Panc1 (cell line): ENCODE results near the gene SCLT1. TPM values are rescaled to one million over a fixed set of nuclear protein-coding genes. Genes with fewer than 3 reads are reported as not detected.

Source experiments
- ATAC-seq: fragments of 200-7000 bp; cut with Tn5 transposase; 2 replicates; pipeline ENCODE4 v1.9.1; 2020; ENCODE audit warnings: mild to moderate bottlenecking, moderate library complexity
- BruUV-seq: library from RNA; stranded (reverse); fragments of 400-500 nt; replicated peaks from 2 replicates; lab custom pipeline; 2021; lab: Mats Ljungman, UMichigan
- CTCF ChIA-PET: fragments of 300-600 bp; sonication (Branson Sonifier 250); formaldehyde crosslinking; loops from one replicate; lab custom pipeline; 2022; ENCODE audit warnings: antibody characterized with exemption; lab: Charles Lee
- POLR2A ChIA-PET: fragments of 300-600 bp; sonication (Branson Sonifier 250); formaldehyde crosslinking; loops from one replicate; lab custom pipeline; 2022; ENCODE audit warnings: antibody characterized with exemption; lab: Charles Lee
- DNase-seq: peaks from one replicate; pipeline ENCODE4 v3.0.0-alpha.2; 2010; ENCODE audit warnings: low read depth, low spot score
- H3K27ac ChIP-seq: 2 replicates; pipeline ENCODE4 v1.5.1; 2011; ENCODE audit warnings: mild to moderate bottlenecking, low read length, inconsistent platforms
- H3K27me3 ChIP-seq: fragments of 200-500 bp; sonication (Bioruptor generic); 2 replicates; pipeline ENCODE4 v1.6.0; 2014; ENCODE audit warnings: low read length, inconsistent platforms; ENCODE audit not compliant: control insufficient read depth, insufficient read depth
- H3K36me3 ChIP-seq: fragments of 200-500 bp; sonication (Bioruptor generic); 2 replicates; pipeline ENCODE4 v1.5.1; 2014; ENCODE audit warnings: inconsistent platforms, mild to moderate bottlenecking, low read length, moderate library complexity; ENCODE audit not compliant: control insufficient read depth, insufficient read depth
- H3K4me1 ChIP-seq: 2 replicates; pipeline ENCODE4 v1.5.1; 2011; ENCODE audit warnings: inconsistent platforms, mild to moderate bottlenecking, low read length, moderate library complexity; ENCODE audit not compliant: control insufficient read depth, insufficient read depth
- H3K4me3 ChIP-seq, 2 experiments: 2 replicates each; pipeline ENCODE4 v1.5.1; 2011 to 2012; ENCODE audit warnings: low read depth in 2 of 2, low read length in 2 of 2, mild to moderate bottlenecking in 2 of 2, inconsistent platforms in 1 of 2, moderate library complexity in 1 of 2
- H3K9me3 ChIP-seq: fragments of 200-500 bp; sonication (Bioruptor generic); 2 replicates; pipeline ENCODE4 v1.5.1; 2014; ENCODE audit warnings: low read depth, mild to moderate bottlenecking, inconsistent platforms, low read length, moderate library complexity; ENCODE audit not compliant: control insufficient read depth, insufficient read depth
- POLR2AphosphoS5 ChIP-seq: IDR thresholded peaks from 2 replicates; pipeline ENCODE4 v1.6.1; 2012; ENCODE audit warnings: mild to moderate bottlenecking, low read depth, low read length, moderate library complexity
- SIN3A ChIP-seq: IDR thresholded peaks from 2 replicates; pipeline ENCODE4 v1.6.1; 2012; ENCODE audit warnings: low read depth, mild to moderate bottlenecking, low read length, moderate library complexity, borderline replicate concordance; ENCODE audit not compliant: insufficient read depth
- TCF7L2 ChIP-seq: IDR thresholded peaks from 2 replicates; pipeline ENCODE4 v1.6.1; 2011; ENCODE audit warnings: mild to moderate bottlenecking, low read depth, low read length, inconsistent platforms
- in situ Hi-C: cut with HindIII; loops from 2 replicates; pipeline ENCODE4 v1.10.0; 2016; ENCODE audit warnings: low sequenced_read_pairs, low pct_unique_long_range_greater_than_20kb
- intact Hi-C: fragments of 100-400 bp; cut with micrococcal nuclease; formaldehyde crosslinking; loops from one replicate; pipeline ENCODE4 v1.10.0; 2022; ENCODE audit not compliant: unreplicated experiment
- total RNA-seq: library from RNA; stranded (reverse); gene quantifications from one replicate; pipeline ENCODE4 v1.2.1, GENCODE V29; 2021; ENCODE audit not compliant: unreplicated experiment
- TF ChIP-seq, protein P1 (sequence below): fragments of 450-650 bp; IDR thresholded peaks from 2 replicates; pipeline ENCODE4 v1.5.1; 2017; ENCODE audit warnings: mild to moderate bottlenecking
- TF ChIP-seq, protein P2 (sequence below), 2 experiments: IDR thresholded peaks; 2 replicates each; pipeline ENCODE4 v1.6.1; 2011 to 2012; ENCODE audit warnings: low read depth in 2 of 2, control low read depth in 1 of 2, low read length in 1 of 2, mild to moderate bottlenecking in 1 of 2, moderate library complexity in 1 of 2; ENCODE audit not compliant: insufficient read depth in 1 of 2

Gene SCLT1
- total RNA-seq, 1 experiment from 2014 or later, result 9.7 TPM

DNA sequence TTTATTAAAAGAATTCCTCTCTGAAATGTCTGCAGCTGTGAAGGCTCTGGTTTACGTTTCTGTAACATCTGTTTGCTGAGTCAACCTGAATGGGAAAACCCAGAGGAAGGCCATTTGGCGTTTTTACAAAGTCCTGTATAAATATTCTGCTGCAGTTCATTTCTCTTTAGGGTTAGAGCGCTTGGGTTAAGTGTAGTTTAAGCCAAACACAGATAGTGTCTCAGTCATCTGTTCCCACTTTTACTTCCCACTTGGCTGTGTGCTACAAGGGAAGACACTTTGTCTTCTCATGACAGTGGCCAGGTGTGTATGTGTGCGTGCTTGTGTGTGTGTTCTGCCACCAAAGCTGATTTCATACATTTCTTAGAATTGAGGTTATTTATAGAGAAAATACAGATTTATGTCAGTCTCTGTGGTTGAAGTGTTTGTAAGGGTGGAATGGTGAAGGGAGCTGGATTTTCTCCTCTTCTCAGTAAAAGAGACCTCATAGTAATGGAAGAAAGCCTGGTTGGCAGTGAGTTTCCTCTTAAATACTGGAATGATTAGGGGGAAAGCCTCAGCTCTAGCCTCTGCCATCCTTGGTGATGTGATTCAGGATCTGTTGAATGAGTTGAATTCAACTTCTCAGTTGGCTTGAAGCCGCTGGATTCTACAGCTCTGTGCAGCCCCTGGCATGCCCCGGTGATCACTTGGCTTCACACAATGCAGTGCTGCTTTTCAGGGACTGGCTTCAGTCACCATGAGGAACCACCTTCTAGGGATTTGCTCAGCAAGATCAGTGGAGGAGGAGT is 233.3 kb downstream of the SCLT1 start:
- TF ChIP-seq POLR2AphosphoS5 (no peak), SIN3A (no peak), TCF7L2 (no peak)
- TF ChIP-seq, protein P1, sequence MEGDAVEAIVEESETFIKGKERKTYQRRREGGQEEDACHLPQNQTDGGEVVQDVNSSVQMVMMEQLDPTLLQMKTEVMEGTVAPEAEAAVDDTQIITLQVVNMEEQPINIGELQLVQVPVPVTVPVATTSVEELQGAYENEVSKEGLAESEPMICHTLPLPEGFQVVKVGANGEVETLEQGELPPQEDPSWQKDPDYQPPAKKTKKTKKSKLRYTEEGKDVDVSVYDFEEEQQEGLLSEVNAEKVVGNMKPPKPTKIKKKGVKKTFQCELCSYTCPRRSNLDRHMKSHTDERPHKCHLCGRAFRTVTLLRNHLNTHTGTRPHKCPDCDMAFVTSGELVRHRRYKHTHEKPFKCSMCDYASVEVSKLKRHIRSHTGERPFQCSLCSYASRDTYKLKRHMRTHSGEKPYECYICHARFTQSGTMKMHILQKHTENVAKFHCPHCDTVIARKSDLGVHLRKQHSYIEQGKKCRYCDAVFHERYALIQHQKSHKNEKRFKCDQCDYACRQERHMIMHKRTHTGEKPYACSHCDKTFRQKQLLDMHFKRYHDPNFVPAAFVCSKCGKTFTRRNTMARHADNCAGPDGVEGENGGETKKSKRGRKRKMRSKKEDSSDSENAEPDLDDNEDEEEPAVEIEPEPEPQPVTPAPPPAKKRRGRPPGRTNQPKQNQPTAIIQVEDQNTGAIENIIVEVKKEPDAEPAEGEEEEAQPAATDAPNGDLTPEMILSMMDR, result no peak
- TF ChIP-seq, protein P2, sequence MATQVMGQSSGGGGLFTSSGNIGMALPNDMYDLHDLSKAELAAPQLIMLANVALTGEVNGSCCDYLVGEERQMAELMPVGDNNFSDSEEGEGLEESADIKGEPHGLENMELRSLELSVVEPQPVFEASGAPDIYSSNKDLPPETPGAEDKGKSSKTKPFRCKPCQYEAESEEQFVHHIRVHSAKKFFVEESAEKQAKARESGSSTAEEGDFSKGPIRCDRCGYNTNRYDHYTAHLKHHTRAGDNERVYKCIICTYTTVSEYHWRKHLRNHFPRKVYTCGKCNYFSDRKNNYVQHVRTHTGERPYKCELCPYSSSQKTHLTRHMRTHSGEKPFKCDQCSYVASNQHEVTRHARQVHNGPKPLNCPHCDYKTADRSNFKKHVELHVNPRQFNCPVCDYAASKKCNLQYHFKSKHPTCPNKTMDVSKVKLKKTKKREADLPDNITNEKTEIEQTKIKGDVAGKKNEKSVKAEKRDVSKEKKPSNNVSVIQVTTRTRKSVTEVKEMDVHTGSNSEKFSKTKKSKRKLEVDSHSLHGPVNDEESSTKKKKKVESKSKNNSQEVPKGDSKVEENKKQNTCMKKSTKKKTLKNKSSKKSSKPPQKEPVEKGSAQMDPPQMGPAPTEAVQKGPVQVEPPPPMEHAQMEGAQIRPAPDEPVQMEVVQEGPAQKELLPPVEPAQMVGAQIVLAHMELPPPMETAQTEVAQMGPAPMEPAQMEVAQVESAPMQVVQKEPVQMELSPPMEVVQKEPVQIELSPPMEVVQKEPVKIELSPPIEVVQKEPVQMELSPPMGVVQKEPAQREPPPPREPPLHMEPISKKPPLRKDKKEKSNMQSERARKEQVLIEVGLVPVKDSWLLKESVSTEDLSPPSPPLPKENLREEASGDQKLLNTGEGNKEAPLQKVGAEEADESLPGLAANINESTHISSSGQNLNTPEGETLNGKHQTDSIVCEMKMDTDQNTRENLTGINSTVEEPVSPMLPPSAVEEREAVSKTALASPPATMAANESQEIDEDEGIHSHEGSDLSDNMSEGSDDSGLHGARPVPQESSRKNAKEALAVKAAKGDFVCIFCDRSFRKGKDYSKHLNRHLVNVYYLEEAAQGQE (IDR thresholded peaks at IDR 0.05; ENCODE audit: insufficient read depth in 1 of 2, low read depth in 2 of 2, low read length in 1 of 2), result no peak
- Histone ChIP-seq H3K27ac (no peak overlapping the region), H3K4me1 (no peaks in the 10 kb centered on the region), H3K4me3 (no peak overlapping the region), H3K27me3 (no peaks in the 10 kb centered on the region), H3K36me3 (no peaks in the 10 kb centered on the region; the same call in 1 of the 2 replicates), H3K9me3 (no peaks in the 10 kb centered on the region)
- intact Hi-C loops (no loop called here), in situ Hi-C loops (no loop called here)
- ChIA-PET CTCF (no interaction called here), POLR2A (no interaction called here)
- ATAC-seq (no peak), DNase-seq (no peak)
- BruUV-seq, result no TSS peak

DNA sequence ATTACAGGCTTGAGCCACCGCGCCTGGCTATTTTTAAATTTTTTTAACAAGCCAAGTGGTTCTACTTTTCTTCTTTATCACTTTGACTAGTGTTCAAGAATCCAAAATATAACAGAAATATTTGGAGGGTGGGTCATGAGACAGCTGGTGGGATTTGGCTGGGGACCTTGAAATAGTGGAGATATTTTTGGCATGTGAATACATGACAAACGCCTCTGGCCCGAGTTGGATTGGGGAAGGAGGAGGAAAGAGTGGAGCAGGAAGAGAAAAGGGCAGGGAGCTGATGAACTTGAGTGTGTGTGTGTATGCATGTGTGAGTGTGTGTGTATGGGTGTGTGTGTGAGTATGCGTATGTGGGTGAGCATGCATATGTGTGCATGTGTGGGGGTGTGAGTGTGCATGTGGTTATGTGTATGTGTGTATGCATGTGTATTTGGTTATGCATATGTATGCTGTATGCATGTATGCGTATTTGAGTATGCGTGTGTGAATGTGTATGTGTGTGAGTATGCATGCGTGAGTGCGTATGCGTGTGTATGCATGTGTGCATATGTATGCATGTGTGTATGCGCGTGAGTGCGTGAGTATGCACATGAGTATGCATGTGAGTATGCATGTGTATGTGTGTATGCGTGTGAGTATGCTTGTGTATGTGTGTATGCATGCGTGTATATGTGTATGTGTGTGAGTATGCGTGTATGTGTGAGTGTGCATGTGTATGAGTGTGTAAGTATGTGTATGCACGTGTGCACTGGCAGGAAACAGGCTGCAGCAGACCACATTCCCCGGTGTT is 234.3 kb downstream of the SCLT1 start:
- intact Hi-C loops, result no loop called here
- Histone ChIP-seq H3K9me3 (no peaks in the 10 kb centered on the region), H3K36me3 (peaks cover 3% of the 10 kb centered on the region; the same call in 1 of the 2 replicates), H3K4me1 (no peaks in the 10 kb centered on the region), H3K27ac (no peak overlapping the region), H3K4me3 (no peak overlapping the region), H3K27me3 (no peaks in the 10 kb centered on the region)
- ATAC-seq (no peak), DNase-seq (no peak)
- CTCF ChIA-PET, result interaction anchor here (0.6 to 0.7 kb wide), 2 partner anchors 281 to 466 kb away, joined by 7 to 10 read pairs; no protein-coding TSS in a partner anchor
- in situ Hi-C loops, result no loop called here
- TF ChIP-seq, protein P1, result no peak
- TF ChIP-seq SIN3A (no peak), TCF7L2 (no peak), POLR2AphosphoS5 (no peak)
- TF ChIP-seq, protein P2 (IDR thresholded peaks at IDR 0.05; ENCODE audit: insufficient read depth in 1 of 2, low read depth in 2 of 2, low read length in 1 of 2), result no peak
- BruUV-seq, result no TSS peak
- POLR2A ChIA-PET, result no interaction called here
